GM12872 (cell line): ENCODE measurements around the gene XPNPEP3.

Experiments used
- CTCF ChIP-seq: IDR thresholded peaks from 3 replicates; pipeline ENCODE4 v1.5.1; 2011; ENCODE audit warnings: low read depth, mild to moderate bottlenecking, low read length, moderate library complexity; ENCODE audit not compliant: insufficient read depth

Gene XPNPEP3

GRCh38 chr22:40894417-40894816 lies 37.5 kb downstream of the XPNPEP3 start:
- TF ChIP-seq CTCF = no peak

DNA sequence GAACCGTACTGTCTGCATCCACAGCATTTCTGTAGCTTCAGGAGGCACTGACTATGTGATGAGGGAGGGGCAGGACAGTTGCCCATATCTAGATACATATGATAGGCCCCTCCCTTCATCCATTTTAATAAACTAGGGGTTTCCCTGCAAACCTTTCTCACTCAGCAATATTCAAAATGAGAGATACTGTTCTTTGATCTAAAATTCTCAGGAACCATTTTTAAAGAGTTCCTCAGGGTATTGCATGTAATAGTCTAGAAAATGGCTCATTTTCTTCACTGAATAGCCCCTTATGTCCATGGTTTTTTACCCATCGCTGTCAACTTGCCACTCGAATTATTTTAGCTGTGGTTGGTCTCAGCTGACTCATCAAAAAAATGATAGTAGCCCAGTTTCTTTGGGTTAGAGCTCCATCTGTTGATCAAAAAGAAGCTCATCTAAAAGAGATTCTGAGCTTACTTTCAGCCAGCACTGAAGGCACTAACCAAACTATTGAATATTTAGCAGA lies 42.0 kb downstream of the XPNPEP3 start:
- peak; percentile 56 for TF ChIP-seq CTCF

- TF ChIP-seq CTCF = no peak
Observed at GRCh38 chr22:40904101-40904500, 47.2 kb downstream of the XPNPEP3 start.

- TF ChIP-seq CTCF = no peak
Observed at GRCh38 chr22:40908895-40909294, 51.9 kb downstream of the XPNPEP3 start.

GRCh38 chr22:40911772-40912171 lies 54.8 kb downstream of the XPNPEP3 start:
- no peak for TF ChIP-seq CTCF

DNA sequence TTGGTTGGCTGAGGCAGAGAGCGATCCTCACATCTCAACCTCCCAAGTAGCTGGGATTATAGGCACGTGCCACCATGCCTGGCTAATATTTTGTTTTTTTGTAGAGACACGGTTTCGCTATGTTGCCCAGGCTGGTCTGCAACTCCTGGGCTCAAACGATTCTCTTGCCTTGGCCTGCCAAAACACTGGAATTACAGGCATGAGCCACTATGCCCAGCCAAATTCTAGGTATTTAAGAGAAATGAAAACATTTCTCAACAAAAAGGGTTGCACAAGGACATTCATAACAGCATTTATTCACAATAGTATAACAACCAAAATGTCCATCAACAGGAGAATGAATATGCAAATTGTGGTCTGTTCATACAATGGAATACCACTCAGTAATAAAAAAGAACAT lies 62.5 kb downstream of the XPNPEP3 start:
- no peak for TF ChIP-seq CTCF

DNA sequence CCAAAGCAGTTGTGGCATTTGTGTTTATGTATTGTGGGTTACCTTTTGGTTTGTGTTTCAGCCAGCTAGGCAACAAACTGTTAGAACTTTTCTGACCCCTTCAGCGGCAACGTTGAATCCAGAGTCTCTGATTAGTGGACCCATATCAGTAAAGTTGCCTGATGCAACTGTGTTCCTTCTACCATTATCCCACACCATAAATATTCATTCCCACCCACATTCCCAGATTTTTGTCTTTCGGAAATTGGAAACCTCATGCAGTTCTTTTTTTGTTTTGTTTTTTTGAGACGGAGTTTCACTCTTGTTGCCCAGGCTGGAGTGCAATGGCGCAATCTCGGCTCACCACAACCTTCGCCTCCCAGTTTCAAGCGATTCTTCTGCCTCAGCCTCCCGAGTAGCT lies 63.6 kb downstream of the XPNPEP3 start:
- TF ChIP-seq CTCF = no peak
